Astrocyte of the spinal cord (primary cell): Measurements from ENCODE around the gene CNDP1.

Source experiments
- DNase-seq: peaks from one replicate; pipeline ENCODE4 v3.0.0; 2011; ENCODE audit warnings: low read depth, low spot score
- H3K4me3 ChIP-seq: 2 replicates; pipeline ENCODE4 v1.5.1; 2011; ENCODE audit warnings: low read depth, mild to moderate bottlenecking, low read length, moderate library complexity
- CTCF ChIP-seq: IDR thresholded peaks from 2 replicates; pipeline ENCODE4 v1.5.1; 2012; ENCODE audit warnings: low read depth, mild to moderate bottlenecking, low read length, inconsistent platforms
- in situ Hi-C: cut with HindIII; loops from 2 replicates; pipeline ENCODE4 v1.10.0; 2017; ENCODE audit warnings: low sequenced_read_pairs

The CNDP1 gene

GRCh38 chr18:74532511-74533025 lies 1.7 kb upstream of the CNDP1 start:
- no peak overlapping the region for H3K4me3 ChIP-seq
- TF ChIP-seq CTCF, result no peak
- in situ Hi-C loops, result no loop called here
- no peak for DNase-seq

- TF ChIP-seq CTCF, result no peak
- in situ Hi-C loops, result no loop called here
- DNase-seq, result no peak
- H3K4me3 ChIP-seq, result no peak overlapping the region
Observed at GRCh38 chr18:74533666-74534065, 634 bp upstream of the CNDP1 start.

DNA sequence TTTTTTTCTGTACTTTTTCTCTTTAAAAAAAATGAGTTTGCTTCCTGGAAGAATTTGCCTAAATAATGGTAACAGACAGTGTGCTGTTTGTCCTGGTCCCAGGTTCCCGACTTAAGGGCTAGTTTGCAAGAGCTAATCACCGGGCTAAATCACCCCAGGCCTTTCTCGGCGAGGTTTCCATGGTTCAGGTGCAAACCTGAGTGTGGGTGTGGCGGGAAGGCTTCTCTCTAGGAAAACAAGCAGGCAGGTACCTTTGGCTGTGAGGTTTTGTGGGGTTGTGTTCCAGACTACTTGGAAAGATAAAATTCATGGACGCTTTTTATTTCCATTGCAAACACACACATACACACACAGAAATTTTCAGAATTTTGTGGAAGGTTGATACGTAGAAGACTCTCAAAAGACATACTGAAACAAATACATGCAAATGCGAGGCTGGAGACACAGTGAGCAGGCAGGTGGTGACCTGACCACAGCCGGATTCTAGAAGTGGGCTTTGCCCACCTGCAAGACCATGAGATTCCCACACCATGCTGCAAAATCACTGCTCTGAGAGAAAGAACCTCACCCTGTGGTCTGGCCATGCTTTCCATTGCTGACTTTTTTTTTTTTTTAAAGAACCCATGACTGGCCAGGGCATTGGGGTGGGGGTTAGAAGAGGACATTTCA lies 815 bp downstream of the CNDP1 start:
- no peak overlapping the region for H3K4me3 ChIP-seq
- in situ Hi-C loops, result no loop called here
- DNase-seq, result no peak
- no peak for TF ChIP-seq CTCF

GRCh38 chr18:74539289-74539688 lies 5.0 kb downstream of the CNDP1 start:
- in situ Hi-C loops, result no loop called here
- no peak for DNase-seq
- H3K4me3 ChIP-seq, result no peak overlapping the region
- no peak for TF ChIP-seq CTCF

- in situ Hi-C loops, result no loop called here
- no peak overlapping the region for H3K4me3 ChIP-seq
- DNase-seq, result no peak
- no peak for TF ChIP-seq CTCF
Observed at GRCh38 chr18:74540652-74541421, 6.5 kb downstream of the CNDP1 start.

DNA sequence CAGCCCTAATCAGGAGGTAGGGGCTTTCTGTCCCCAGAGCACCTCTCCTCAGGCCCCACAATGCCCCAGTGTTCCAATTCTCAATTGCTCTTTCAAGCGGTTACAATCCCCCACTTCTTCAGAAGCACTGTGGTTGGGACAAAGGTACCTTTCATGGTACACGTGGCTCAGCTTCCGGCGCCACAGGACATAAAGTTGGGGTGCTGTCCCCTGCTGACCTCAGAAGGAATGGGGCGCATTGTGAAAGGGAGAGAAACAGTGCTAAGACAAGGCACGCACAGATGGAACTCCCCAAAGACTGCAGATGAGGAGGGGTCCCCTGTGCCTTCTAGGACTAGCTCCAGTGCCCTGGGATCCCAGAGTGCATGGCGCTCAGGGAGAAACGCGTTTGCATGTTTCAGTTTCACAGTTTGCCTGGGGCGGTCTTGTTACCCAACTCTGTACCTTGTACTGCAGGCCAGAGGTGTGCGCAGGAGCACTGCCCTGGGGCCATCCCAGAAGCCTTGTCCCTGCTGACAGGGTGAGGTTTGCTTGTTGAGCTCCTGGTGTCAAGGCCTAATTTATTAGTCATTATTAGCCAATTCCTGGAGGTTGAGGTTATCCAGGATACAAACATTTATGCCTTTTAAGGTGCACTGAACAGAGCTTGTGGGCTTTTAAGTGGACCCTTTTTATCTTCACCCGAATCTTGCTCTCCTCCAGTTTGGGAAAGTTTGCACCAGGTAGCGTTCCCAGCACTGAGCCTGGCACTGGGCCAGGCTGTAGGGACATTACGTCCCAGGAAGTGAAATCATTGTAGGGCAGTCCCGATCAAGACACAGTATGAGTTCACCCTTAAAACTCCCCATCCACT lies 7.6 kb downstream of the CNDP1 start:
- in situ Hi-C loops, result no loop called here
- TF ChIP-seq CTCF, result no peak
- H3K4me3 ChIP-seq, result no peak overlapping the region
- no peak for DNase-seq
